ENCODE results near the gene CACNA1S.

DNA sequence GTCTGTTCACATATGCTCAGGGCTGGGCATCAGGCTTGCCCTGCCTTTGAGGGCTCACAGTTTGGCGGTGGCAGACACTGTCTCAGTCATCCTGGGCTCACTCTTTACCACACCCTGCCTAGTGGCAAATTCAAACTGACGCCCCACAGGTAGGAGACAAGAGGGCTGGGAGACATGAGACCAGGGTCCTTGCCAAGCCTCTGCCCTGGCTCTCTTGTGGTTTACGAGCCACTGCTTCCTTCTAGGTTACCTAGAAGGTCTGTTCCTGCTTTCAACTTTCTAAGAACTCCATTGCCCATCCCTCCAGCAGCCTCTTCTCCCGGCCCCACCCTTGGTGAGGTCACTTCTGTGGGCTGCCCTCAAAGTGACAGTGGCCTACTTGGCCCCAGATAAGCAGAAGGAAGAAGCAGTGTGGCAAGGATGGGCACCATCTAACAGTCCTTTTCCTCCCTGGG, 99.2 kb downstream of the CACNA1S start:
- TF ChIP-seq, protein P1, sequence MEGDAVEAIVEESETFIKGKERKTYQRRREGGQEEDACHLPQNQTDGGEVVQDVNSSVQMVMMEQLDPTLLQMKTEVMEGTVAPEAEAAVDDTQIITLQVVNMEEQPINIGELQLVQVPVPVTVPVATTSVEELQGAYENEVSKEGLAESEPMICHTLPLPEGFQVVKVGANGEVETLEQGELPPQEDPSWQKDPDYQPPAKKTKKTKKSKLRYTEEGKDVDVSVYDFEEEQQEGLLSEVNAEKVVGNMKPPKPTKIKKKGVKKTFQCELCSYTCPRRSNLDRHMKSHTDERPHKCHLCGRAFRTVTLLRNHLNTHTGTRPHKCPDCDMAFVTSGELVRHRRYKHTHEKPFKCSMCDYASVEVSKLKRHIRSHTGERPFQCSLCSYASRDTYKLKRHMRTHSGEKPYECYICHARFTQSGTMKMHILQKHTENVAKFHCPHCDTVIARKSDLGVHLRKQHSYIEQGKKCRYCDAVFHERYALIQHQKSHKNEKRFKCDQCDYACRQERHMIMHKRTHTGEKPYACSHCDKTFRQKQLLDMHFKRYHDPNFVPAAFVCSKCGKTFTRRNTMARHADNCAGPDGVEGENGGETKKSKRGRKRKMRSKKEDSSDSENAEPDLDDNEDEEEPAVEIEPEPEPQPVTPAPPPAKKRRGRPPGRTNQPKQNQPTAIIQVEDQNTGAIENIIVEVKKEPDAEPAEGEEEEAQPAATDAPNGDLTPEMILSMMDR (IDR thresholded peaks at IDR 0.05), result no peak
- no peak for TF ChIP-seq SIN3A (IDR thresholded peaks at IDR 0.05; ENCODE audit: borderline replicate concordance, insufficient read depth, low read depth, low read length)
- TF ChIP-seq POLR2AphosphoS5 (IDR thresholded peaks at IDR 0.05; ENCODE audit: low read depth, low read length), result no peak

Data from Panc1 (cell line).